H1 (cell line): ENCODE results near the gene KDM6B. TPM values are rescaled to one million over a fixed set of nuclear protein-coding genes. Genes with fewer than 3 reads are reported as not detected.

Source experiments
- ATF2 ChIP-seq: IDR thresholded peaks from 2 replicates; pipeline ENCODE4 v1.6.1; 2012; ENCODE audit warnings: low read length, inconsistent platforms
- polyA plus RNA-seq, 7 experiments: library from polyadenylated mRNA; depleted of rRNA in 3 of 7; stranded (reverse) in 5 of 7; unstranded in 2 of 7; fragments of >200 nt in 5 of 7; fragments of 200-250 nt in 2 of 7; gene quantifications; 1 replicate in 5 of 7; 2 replicates in 1 of 7; 4 replicates in 1 of 7; pipeline versions ENCODE4 v1.2.1 to v1.2.3, GENCODE V29; 2011 to 2013; ENCODE audit warnings: missing spikeins in 2 of 7, mixed read lengths in 2 of 7
- total RNA-seq: library from RNA; stranded (reverse); fragmentation: NEBNext Ultra II Directional; extraction: Animal tissue kit (Norgen Biotek cat#: 25700); gene quantifications from 2 replicates; pipeline ENCODE4 v1.2.1, GENCODE V29; 2021

KDM6B gene
- total and polyA plus RNA-seq, 2 of the 8 experiments (the other 6 are each of a cell fraction or from before 2014, with no cell fraction given) = 0.48 to 3.7 TPM

- TF ChIP-seq ATF2 = no peak
- TF ChIP-seq, all 59 proteins: peak for 0
These were observed 39.8 kb upstream of the KDM6B start (continued) for GRCh38 chr17:7794075-7794663.
